ENCODE results near the gene RASD2.

GRCh38 chr22:35600476-35600875 is 59.8 kb downstream of the RASD2 start:
- TF ChIP-seq, protein P1, sequence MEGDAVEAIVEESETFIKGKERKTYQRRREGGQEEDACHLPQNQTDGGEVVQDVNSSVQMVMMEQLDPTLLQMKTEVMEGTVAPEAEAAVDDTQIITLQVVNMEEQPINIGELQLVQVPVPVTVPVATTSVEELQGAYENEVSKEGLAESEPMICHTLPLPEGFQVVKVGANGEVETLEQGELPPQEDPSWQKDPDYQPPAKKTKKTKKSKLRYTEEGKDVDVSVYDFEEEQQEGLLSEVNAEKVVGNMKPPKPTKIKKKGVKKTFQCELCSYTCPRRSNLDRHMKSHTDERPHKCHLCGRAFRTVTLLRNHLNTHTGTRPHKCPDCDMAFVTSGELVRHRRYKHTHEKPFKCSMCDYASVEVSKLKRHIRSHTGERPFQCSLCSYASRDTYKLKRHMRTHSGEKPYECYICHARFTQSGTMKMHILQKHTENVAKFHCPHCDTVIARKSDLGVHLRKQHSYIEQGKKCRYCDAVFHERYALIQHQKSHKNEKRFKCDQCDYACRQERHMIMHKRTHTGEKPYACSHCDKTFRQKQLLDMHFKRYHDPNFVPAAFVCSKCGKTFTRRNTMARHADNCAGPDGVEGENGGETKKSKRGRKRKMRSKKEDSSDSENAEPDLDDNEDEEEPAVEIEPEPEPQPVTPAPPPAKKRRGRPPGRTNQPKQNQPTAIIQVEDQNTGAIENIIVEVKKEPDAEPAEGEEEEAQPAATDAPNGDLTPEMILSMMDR (conservative IDR thresholded peaks at IDR 0.05; ENCODE audit: low read length): no peak
- no peak for TF ChIP-seq EZH2phosphoT487 (IDR thresholded peaks at IDR 0.05; ENCODE audit: borderline replicate concordance, low read depth, low read length)

Measured in OCI-LY7 (cell line).